Middle frontal gyrus (tissue), 1 donor: ENCODE results near the gene SPDYE8.
"Not testable (repeated sequence)": the region's sequence is repeated elsewhere in the genome, so short reads cannot be mapped to it uniquely, and the experiment has no call there.

Experiments used
- DNase-seq: peaks from one replicate; pipeline ENCODE4 v3.0.0-alpha.2; 2015; ENCODE audit warnings: low spot score; ENCODE audit errors: extremely low spot score

Gene SPDYE8, protein sequence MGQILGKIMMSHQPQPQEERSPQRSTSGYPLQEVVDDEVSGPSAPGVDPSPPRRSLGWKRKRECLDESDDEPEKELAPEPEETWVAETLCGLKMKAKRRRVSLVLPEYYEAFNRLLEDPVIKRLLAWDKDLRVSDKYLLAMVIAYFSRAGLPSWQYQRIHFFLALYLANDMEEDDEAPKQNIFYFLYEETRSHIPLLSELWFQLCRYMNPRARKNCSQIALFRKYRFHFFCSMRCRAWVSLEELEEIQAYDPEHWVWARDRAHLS

DNA sequence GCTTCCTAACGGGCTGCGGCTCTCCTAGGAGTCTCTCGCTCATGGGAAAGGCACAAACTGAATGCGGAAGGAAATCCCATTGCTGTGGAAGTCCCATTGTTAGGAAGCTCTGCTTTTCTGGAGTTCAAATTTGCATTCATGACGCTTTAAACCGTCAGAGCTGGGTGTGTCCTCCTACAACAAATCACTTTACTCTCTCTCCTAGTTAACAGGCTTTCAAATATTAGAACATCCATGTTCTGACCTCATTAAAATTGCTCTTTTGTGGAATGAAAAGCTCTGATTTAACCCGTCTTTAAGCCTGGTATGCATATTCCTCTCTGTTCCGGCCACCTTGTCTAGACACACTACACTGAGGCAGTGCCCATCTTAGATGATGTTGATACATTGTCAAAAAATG is at the start of gene SPDYE8:
SPDYE8 (minus strand) TSS at position 101 of the 400 bp plus-strand sequence. CDS start 1,800 bp downstream, outside the sequence.
- not testable (repeated sequence) for DNase-seq

- DNase-seq: not testable (repeated sequence)
Observed at GRCh38 chr7:73057811-73058210, 28.2 kb upstream of the SPDYE8 start, which contains the start of gene SPDYE11. Gene SPDYE11, minus strand, starts transcription at chr7:73057911. Its CDS starts 1,800 bp downstream, at chr7:73056111.

GRCh38 chr7:73006491-73006890 is 23.1 kb downstream of the SPDYE8 start:
- not testable (repeated sequence) for DNase-seq

DNA sequence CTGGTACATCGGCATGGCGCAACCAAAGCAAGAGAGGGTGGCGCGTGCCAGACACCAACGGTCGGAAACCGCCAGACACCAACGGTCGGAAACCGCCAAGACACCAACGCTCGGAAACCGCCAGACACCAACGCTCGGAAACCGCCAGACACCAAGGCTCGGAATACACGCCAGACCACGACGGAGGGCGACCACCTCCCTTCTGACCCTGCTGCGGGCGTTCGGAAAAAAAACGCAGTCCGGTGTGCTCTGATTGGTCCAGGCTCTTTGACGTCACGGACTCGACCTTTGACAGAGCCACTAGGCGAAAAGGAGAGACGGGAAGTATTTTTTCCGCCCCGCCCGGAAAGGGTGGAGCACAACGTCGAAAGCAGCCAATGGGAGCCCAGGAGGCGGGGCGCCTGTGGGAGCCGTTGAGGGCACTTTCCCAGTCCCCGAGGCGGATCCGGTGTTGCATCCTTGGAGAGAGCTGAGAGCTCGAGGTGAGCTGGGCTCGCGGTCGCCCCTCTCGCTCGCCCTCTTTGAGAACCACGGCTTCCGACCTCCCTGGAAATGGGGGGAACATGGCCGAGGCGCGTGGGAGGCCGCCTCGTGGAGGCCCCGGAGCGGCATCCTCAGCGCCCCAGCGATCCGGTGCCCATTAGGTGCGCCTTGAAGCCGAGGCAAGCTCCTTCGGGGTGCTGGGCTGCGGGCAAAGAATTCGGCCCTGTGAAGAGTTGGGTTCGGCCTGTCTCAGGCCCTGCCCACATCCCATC is 23.7 kb downstream of the SPDYE8 start:
- peak; percentile 43 for DNase-seq

DNA sequence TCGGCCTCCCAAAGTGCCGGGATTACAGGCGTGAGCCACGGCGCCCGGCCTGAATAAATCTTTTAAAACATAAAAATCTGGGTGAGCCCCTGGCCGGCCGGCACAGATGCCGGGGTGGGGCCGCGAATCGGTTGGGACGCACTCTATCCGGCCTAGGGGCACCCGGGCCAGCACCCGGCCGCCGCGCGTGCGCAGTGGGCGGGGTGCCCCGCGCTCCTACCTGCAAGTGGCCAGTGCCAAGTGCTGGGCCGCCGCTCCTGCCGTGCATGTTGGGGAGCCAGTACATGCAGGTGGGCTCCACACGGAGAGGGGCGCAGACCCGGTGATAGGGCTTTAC is 24.2 kb downstream of the SPDYE8 start:
- DNase-seq: not testable (repeated sequence)

GRCh38 chr7:72997887-72998468 is 31.6 kb downstream of the SPDYE8 start:
- DNase-seq: not testable (repeated sequence)

GRCh38 chr7:72997447-72997846 is 32.1 kb downstream of the SPDYE8 start:
- not testable (repeated sequence) for DNase-seq

- DNase-seq: not testable (repeated sequence)
Observed at GRCh38 chr7:72995484-72995883, 34.1 kb downstream of the SPDYE8 start.

GRCh38 chr7:72990146-72990913 is 39.2 kb downstream of the SPDYE8 start:
- DNase-seq: not testable (repeated sequence)

- not testable (repeated sequence) for DNase-seq
Observed at GRCh38 chr7:72982084-72982483, 47.5 kb downstream of the SPDYE8 start.

DNA sequence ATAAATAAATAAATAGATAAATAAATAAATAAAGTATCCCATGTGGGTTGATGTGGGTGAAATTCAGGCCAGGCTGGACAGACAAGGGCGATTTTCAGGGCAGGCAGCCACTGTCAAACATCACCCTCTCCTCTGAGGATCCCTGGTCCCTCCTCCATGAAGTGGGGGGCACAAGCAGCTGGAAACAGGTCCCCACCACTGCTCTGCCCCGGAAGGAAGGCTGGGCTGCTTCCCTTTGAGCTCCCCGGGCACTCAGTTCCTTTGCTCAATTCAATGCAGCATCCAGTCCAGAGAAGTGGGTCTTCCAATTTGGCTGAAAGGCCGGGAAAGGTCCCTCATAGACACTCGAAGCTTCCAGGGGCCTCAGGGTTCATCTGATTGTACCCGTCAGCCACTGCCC is 49.2 kb downstream of the SPDYE8 start:
- DNase-seq: not testable (repeated sequence)

DNA sequence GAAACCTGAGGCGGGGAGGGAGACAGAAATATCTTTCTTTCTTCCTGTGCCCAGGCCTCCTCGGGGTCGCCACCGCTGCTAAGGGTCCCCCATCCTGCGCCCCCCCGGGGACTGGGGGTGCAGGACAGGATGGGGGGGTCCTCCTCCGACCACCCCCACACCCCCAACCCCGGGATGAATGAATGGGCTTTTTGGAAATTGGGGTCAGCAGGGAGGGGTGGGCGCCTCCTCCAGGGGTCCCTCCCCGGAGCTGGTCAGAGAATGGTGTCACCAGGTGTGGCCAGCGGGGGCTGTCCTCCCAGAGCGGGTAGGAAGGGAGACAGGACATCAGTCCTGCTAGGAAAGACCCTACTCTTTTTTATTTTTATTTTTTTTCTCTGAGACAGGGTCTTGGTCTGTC is 53.1 kb downstream of the SPDYE8 start:
- DNase-seq: not testable (repeated sequence)

GRCh38 chr7:72975656-72976286 is 53.8 kb downstream of the SPDYE8 start:
- DNase-seq: not testable (repeated sequence)

DNA sequence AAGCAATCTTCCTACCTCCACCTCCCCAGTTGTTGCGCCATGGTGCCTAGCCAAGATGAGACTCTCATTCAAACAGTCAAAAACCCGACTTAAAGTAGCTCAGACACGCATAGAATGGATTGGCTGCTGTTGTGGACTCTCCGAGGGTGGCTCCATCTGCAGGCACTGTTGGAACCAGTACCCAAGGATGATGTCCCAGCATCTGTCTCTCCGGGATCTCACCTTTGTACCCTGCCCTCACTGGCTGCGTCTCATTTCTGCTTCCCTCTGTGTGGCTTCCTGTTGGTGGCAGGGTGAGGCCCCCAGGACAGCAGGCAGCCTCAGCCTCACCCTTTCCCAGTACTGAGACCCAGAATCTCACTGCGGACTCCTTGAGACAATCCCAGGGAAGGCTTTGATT is 54.8 kb downstream of the SPDYE8 start:
- DNase-seq: not testable (repeated sequence)

DNA sequence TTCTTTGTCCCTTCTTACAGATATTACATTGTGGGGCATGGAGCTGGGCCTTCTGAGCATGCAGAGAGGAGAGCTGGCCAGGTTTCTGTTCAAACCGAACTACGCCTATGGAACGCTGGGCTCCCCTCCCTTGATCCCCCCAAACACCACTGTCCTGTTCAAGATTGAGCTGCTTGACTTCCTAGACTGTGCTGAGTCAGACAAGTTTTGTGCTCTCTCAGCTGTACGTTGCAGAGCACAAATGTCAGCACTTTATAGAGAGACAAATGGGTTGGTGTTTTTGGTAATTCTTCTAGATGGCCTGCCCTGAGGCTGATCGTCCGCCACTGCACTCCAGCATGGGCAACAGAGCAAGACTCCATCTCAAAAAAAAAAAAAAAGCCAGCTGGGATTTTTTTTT is 58.1 kb downstream of the SPDYE8 start:
- not testable (repeated sequence) for DNase-seq
